ENCODE data around the gene PCDHA6. TPM values are rescaled to one million over a fixed set of nuclear protein-coding genes. Genes with fewer than 3 reads are reported as not detected.

The PCDHA6 gene
- total and polyA plus RNA-seq, 10 of the 15 experiments (the other 5 are each of a cell fraction or from before 2014, with no cell fraction given), result 0.09 TPM; not detected in 9

GRCh38 chr5:140862441-140863295 lies 34.9 kb downstream of the PCDHA6 start (continued):
- TF ChIP-seq NKRF (conservative IDR thresholded peaks at IDR 0.05) (no peak), NFXL1 (IDR thresholded peaks at IDR 0.05; ENCODE audit: borderline replicate concordance) (no peak), ETV6 (conservative IDR thresholded peaks at IDR 0.05 in 1 of 2, IDR thresholded peaks at IDR 0.05 in 1 of 2; ENCODE audit: borderline replicate concordance in 1 of 2, low read depth in 1 of 2) (no peak), ZNF207 (IDR thresholded peaks at IDR 0.05; ENCODE audit: borderline replicate concordance) (no peak), PRDM15 (CRISPR knock-in tag; IDR thresholded peaks at IDR 0.05) (no peak), IRF5 (IDR thresholded peaks at IDR 0.05; ENCODE audit: borderline replicate concordance) (no peak), EED (IDR thresholded peaks at IDR 0.05; ENCODE audit: low read depth) (no peak)

All from GM12878 (cell line).